ENCODE data around the gene WASHC4. TPM values are rescaled to one million over a fixed set of nuclear protein-coding genes. Genes with fewer than 3 reads are reported as not detected.

The WASHC4 gene
- total RNA-seq, result 38.4 and 41.3 TPM in 2 replicates

DNA sequence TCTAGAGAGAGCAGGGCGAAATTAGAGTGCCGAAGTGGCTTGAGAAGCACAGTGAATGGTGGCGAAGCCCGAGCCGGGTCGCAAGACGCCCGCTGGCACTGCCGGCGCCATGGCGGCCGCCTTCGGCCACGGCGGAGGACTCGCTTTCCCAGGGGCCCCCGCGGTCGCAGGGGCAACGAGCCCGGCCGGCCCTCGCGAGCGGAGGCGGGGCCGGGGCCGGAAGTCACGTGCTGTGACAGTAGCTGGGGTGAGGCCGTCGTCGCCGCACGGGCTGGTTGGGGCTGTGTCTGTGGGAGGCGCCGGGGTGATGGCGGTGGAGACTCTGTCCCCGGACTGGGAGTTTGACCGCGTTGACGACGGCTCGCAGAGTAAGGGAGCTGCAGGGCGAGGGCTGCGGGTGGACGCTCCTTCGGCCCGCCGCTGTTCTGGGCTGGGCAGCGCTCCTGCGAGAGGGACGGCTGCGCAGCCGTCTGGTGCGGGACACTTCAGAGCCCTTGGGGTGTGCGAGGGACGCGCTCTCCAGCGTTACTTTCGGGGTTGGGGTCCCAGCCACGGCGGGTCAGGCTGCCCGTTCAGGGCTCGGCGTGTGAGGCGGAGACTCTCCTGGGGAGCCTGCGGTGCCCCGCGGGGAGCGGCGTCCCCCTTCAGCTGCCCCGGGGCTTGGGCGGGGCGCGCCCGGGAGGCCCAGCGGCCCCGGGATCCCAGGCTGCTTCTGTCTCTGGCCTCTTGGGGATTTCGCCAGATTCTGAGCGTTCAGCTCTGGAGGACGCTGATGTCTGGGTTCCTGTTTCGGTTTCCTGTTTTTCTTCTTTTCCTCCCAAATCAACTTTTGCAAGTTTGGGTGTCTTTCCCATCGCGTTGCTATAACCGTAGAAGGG is at the start of gene WASHC4:
WASHC4 (plus strand) TSS at position 238 of the 878 bp plus-strand sequence; CDS start at position 308, 70 bp downstream.
- Mint-ChIP-seq H3K27ac (peak within 1 kb of the TSS; percentile 92), H3K4me3 (ENCODE audit: low read depth) (peak within 1 kb of the TSS; percentile 96), H3K27me3 (ENCODE audit: low read depth) (peaks cover 16% of the 10 kb centered on the region), H3K4me1 (ENCODE audit: low read depth) (peaks cover 33% of the 10 kb centered on the region), H3K9me3 (peaks cover 4% of the 10 kb centered on the region), H3K36me3 (ENCODE audit: low read depth) (peaks cover 29% of the 10 kb centered on the region)
- DNase-seq (ENCODE audit: low spot score), result peak; percentile 94
- intact Hi-C loops (cut with micrococcal nuclease), result loop anchor here (1.0 to 5.0 kb wide), 5 partner anchors 23 to 969 kb away; partner anchors contain the start of genes ALDH1L2, C12orf75, CHST11 and NFYB

GRCh38 chr12:105060715-105061378 is 46.7 kb upstream of the WASHC4 start:
- Mint-ChIP-seq H3K4me3 (ENCODE audit: low read depth) (no peak overlapping the region), H3K27ac (no peak overlapping the region), H3K9me3 (peaks cover 12% of the 10 kb centered on the region), H3K27me3 (ENCODE audit: low read depth) (peaks cover 3% of the 10 kb centered on the region), H3K36me3 (ENCODE audit: low read depth) (peaks cover 10% of the 10 kb centered on the region), H3K4me1 (ENCODE audit: low read depth) (peaks cover 2% of the 10 kb centered on the region)
- DNase-seq (ENCODE audit: low spot score), result no peak
- intact Hi-C loops (cut with micrococcal nuclease), result no loop called here

DNA sequence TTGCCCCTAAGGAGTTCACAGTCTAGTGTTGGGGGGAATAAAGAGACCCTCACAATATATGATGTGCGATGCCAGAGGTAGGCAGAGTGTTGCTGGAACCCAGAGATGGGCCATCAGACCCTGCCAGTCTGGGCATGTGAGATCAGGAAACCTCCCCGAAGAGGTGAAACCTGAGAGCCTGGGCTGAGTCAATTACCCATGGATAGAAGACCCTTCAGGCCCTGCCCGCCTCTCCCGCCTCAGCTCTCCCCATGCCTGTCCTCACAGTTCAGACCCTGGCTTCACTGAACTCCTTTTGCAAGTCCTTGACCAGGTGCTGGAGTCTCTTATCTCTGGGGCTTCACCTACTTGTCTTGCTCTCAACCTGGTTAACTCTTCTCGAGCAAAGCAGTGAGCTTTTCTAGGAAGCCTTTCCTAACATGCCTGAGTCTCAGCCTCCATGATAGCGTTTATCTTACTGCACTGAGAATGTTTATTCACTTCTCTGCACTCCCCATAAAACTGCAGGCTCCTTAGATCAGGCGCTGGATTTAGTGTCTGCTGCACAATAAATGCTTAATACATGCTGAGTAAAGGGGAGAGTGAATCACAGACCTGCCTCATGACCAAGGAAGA is 42.9 kb upstream of the WASHC4 start:
- Mint-ChIP-seq H3K4me3 (ENCODE audit: low read depth) (no peak overlapping the region), H3K27me3 (ENCODE audit: low read depth) (no peaks in the 10 kb centered on the region), H3K36me3 (ENCODE audit: low read depth) (no peaks in the 10 kb centered on the region), H3K4me1 (ENCODE audit: low read depth) (no peaks in the 10 kb centered on the region), H3K9me3 (no peaks in the 10 kb centered on the region), H3K27ac (no peak overlapping the region)
- intact Hi-C loops (cut with micrococcal nuclease), result no loop called here
- DNase-seq (ENCODE audit: low spot score), result no peak

- no peaks in the 10 kb centered on the region for H3K4me1 Mint-ChIP-seq (ENCODE audit: low read depth)
- no peaks in the 10 kb centered on the region for H3K9me3 Mint-ChIP-seq
- intact Hi-C loops (cut with micrococcal nuclease), result no loop called here
- H3K4me3 Mint-ChIP-seq (ENCODE audit: low read depth), result no peak overlapping the region
- no peaks in the 10 kb centered on the region for H3K36me3 Mint-ChIP-seq (ENCODE audit: low read depth)
- no peak overlapping the region for H3K27ac Mint-ChIP-seq
- H3K27me3 Mint-ChIP-seq (ENCODE audit: low read depth), result peaks cover 4% of the 10 kb centered on the region
- no peak for DNase-seq (ENCODE audit: low spot score)
These were observed 40.0 kb upstream of the WASHC4 start for GRCh38 chr12:105067511-105068031.

DNA sequence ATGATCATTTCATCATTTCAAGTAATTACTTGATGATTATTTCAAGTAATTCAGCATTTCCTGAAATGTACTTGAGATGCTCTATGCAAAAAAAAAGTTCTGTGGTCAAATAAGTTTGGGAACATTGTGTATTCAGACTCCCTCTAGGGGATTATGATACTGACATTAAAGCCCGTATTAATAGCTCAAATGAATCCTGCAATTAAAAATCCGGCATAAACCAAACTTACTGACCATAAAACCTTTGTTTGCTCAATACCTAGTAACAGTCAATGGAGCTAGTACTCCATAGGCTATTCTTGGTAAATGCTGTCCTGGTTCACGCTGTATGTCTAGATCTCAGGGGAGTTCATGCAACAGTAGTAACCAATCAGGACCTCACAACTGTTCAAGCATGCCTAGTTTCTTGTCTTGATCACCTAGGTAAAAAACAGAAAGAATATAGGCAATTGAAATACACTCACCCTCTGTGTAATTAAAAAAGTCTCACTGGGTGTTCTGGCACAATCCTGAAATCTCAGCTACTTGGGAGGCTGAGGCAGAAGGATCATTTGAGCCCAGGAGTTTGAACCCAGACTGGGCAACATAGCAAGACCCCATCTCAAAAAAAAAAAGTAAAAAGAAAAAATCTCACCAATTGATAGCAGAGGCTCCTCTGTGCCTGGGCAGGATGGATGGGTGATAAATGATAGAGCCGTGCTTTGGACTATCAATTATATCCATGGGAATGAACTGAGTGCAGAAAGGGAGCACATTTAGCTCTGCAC is 37.4 kb upstream of the WASHC4 start:
- Mint-ChIP-seq H3K9me3 (no peaks in the 10 kb centered on the region), H3K4me3 (ENCODE audit: low read depth) (no peak overlapping the region), H3K27me3 (ENCODE audit: low read depth) (peaks cover 4% of the 10 kb centered on the region), H3K27ac (no peak overlapping the region), H3K36me3 (ENCODE audit: low read depth) (no peaks in the 10 kb centered on the region), H3K4me1 (ENCODE audit: low read depth) (no peaks in the 10 kb centered on the region)
- intact Hi-C loops (cut with micrococcal nuclease), result no loop called here
- no peak for DNase-seq (ENCODE audit: low spot score)

DNA sequence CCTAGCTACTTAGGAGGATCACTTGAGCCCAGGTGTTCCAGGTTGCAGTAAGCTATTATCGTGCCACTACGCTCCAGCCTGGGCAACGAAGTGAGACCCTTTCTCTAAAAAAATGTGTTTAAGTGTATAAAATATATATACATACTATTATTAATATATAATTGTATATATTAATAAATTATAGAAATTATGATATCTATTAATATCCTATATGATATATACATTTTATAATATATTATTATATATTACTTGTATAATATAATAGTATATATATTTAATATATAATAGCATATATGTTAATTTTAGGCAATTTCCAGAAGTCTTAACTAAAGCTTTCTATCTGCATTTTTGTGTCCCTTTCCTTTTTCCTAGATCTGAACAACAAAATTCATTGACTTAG is 35.5 kb upstream of the WASHC4 start:
- no peak overlapping the region for H3K4me3 Mint-ChIP-seq (ENCODE audit: low read depth)
- no peak for DNase-seq (ENCODE audit: low spot score)
- peaks cover 4% of the 10 kb centered on the region for H3K27me3 Mint-ChIP-seq (ENCODE audit: low read depth)
- no peak overlapping the region for H3K27ac Mint-ChIP-seq
- H3K9me3 Mint-ChIP-seq, result no peaks in the 10 kb centered on the region
- intact Hi-C loops (cut with micrococcal nuclease), result no loop called here
- H3K36me3 Mint-ChIP-seq (ENCODE audit: low read depth), result no peaks in the 10 kb centered on the region
- no peaks in the 10 kb centered on the region for H3K4me1 Mint-ChIP-seq (ENCODE audit: low read depth)

GRCh38 chr12:105072888-105073488 is 34.5 kb upstream of the WASHC4 start:
- H3K27me3 Mint-ChIP-seq (ENCODE audit: low read depth), result peaks cover 4% of the 10 kb centered on the region
- intact Hi-C loops (cut with micrococcal nuclease), result no loop called here
- H3K9me3 Mint-ChIP-seq, result no peaks in the 10 kb centered on the region
- H3K4me3 Mint-ChIP-seq (ENCODE audit: low read depth), result no peak overlapping the region
- no peaks in the 10 kb centered on the region for H3K36me3 Mint-ChIP-seq (ENCODE audit: low read depth)
- DNase-seq (ENCODE audit: low spot score), result no peak
- no peak overlapping the region for H3K27ac Mint-ChIP-seq
- H3K4me1 Mint-ChIP-seq (ENCODE audit: low read depth), result no peaks in the 10 kb centered on the region

GRCh38 chr12:105076098-105076497 is 31.4 kb upstream of the WASHC4 start:
- H3K9me3 Mint-ChIP-seq, result no peaks in the 10 kb centered on the region
- H3K4me1 Mint-ChIP-seq (ENCODE audit: low read depth), result no peaks in the 10 kb centered on the region
- H3K36me3 Mint-ChIP-seq (ENCODE audit: low read depth), result no peaks in the 10 kb centered on the region
- H3K27me3 Mint-ChIP-seq (ENCODE audit: low read depth), result peaks cover 11% of the 10 kb centered on the region
- intact Hi-C loops (cut with micrococcal nuclease), result no loop called here
- DNase-seq (ENCODE audit: low spot score), result no peak
- no peak overlapping the region for H3K27ac Mint-ChIP-seq
- no peak overlapping the region for H3K4me3 Mint-ChIP-seq (ENCODE audit: low read depth)

- DNase-seq (ENCODE audit: low spot score), result no peak
- Mint-ChIP-seq H3K4me1 (ENCODE audit: low read depth) (no peaks in the 10 kb centered on the region), H3K36me3 (ENCODE audit: low read depth) (no peaks in the 10 kb centered on the region), H3K27ac (no peak overlapping the region), H3K4me3 (ENCODE audit: low read depth) (no peak overlapping the region), H3K27me3 (ENCODE audit: low read depth) (peaks cover 10% of the 10 kb centered on the region), H3K9me3 (no peaks in the 10 kb centered on the region)
- intact Hi-C loops (cut with micrococcal nuclease), result no loop called here
These were observed 30.6 kb upstream of the WASHC4 start for GRCh38 chr12:105076913-105077312.

DNA sequence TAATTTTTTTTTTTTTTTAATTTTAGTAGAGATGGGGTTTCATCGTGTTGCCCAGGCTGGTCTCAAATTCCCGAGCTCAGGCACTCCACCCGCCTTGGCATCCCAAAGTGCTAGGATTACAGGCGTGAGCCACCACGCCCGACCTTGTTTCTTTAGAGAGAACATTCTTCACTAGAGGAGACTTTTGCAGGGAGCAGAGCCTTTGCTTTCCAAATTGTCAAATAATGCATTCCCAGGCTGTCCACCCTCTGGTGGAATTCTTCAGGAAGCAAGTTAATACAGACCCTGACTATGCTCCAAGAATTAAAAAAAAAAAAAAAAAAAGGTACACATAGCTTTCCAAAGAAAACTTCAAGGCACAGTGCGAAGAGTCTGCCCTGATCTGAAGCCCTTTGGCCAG is 30.1 kb upstream of the WASHC4 start:
- peaks cover 1% of the 10 kb centered on the region for H3K4me1 Mint-ChIP-seq (ENCODE audit: low read depth)
- intact Hi-C loops (cut with micrococcal nuclease), result no loop called here
- DNase-seq (ENCODE audit: low spot score), result no peak
- no peak overlapping the region for H3K4me3 Mint-ChIP-seq (ENCODE audit: low read depth)
- H3K27me3 Mint-ChIP-seq (ENCODE audit: low read depth), result peaks cover 14% of the 10 kb centered on the region
- H3K9me3 Mint-ChIP-seq, result no peaks in the 10 kb centered on the region
- H3K27ac Mint-ChIP-seq, result no peak overlapping the region
- no peaks in the 10 kb centered on the region for H3K36me3 Mint-ChIP-seq (ENCODE audit: low read depth)

DNA sequence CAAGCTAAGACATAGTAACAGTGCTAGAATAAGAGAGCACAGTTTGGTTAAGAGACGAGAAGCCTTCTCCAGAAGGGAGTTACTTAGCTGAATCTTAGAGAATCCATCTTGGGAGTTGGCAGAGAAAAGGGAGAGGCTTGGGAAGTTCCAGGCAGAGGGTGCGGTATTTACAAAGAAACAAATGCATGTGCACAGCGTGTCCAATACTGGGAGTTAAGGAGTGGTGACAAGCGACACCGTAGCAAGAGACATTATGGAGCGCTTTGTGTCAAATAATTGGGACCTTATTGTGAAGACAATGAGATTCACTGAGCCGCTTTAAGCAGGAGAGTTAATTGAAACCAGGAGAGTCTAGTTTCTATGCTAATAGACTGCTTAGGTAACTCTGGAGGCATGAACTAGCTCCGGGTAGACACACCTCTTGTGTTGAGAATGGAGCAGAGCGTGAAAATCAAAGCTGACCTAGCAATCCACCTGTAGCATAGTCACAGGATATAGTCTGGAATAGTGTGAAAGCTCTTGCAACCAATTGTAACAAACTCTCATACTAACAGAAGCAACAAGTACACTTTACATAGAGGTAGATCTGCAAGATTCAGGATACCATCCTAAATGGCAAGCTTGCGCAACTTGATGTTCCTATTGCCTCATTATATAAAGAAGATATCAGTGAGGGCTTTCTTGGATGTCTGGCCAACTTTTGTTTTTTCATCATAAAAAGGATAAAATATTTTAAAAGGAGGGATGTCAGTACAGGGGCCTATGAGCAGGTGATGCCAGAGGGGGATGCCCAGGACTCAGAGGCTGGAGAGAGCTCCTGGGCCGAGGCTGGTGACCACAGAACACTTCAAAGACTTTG is 28.6 kb upstream of the WASHC4 start:
- peaks cover 24% of the 10 kb centered on the region for H3K27me3 Mint-ChIP-seq (ENCODE audit: low read depth)
- intact Hi-C loops (cut with micrococcal nuclease), result no loop called here
- H3K4me3 Mint-ChIP-seq (ENCODE audit: low read depth), result no peak overlapping the region
- DNase-seq (ENCODE audit: low spot score), result no peak
- no peaks in the 10 kb centered on the region for H3K9me3 Mint-ChIP-seq
- no peak overlapping the region for H3K27ac Mint-ChIP-seq
- peaks cover 6% of the 10 kb centered on the region for H3K4me1 Mint-ChIP-seq (ENCODE audit: low read depth)
- H3K36me3 Mint-ChIP-seq (ENCODE audit: low read depth), result no peaks in the 10 kb centered on the region
